ENCODE results near the gene ZNF76.
"Not testable (repeated sequence)": the region's sequence is repeated elsewhere in the genome, so short reads cannot be mapped to it uniquely, and the experiment has no call there.

ZNF76 gene

GRCh38 chr6:35327349-35328027, 68.0 kb downstream of the ZNF76 start:
- peak in 1 of 3 experiments; percentile 38 for DNase-seq (ENCODE audit: low read depth in 2 of 3, low spot score in 2 of 3)

- DNase-seq (ENCODE audit: low read depth in 2 of 3, low spot score in 2 of 3): no peak
Measured at GRCh38 chr6:35328108-35328723, 68.7 kb downstream of the ZNF76 start.

GRCh38 chr6:35328965-35329364, 69.4 kb downstream of the ZNF76 start:
- DNase-seq (ENCODE audit: low read depth in 2 of 3, low spot score in 2 of 3): not testable (repeated sequence)

GRCh38 chr6:35330541-35331119, 71.1 kb downstream of the ZNF76 start:
- no peak for DNase-seq (ENCODE audit: low read depth in 2 of 3, low spot score in 2 of 3)

- DNase-seq (ENCODE audit: low read depth in 2 of 3, low spot score in 2 of 3): not testable (repeated sequence)
Measured at GRCh38 chr6:35332074-35332887, 72.7 kb downstream of the ZNF76 start.

GRCh38 chr6:35341557-35341956, 82.0 kb downstream of the ZNF76 start:
- no peak for DNase-seq (ENCODE audit: low read depth in 2 of 3, low spot score in 2 of 3)

GRCh38 chr6:35342258-35343091, 82.9 kb downstream of the ZNF76 start, which contains the start of gene PPARD:
PPARD (plus strand) TSS chr6:35342558; CDS start chr6:35411088, 68,530 bp downstream.
- DNase-seq (ENCODE audit: low read depth in 2 of 3, low spot score in 2 of 3): peak; percentile 92 to 98 (median 97)

GRCh38 chr6:35343092-35343834, 83.7 kb downstream of the ZNF76 start:
- no peak for DNase-seq (ENCODE audit: low read depth in 2 of 3, low spot score in 2 of 3)

- DNase-seq (ENCODE audit: low read depth in 2 of 3, low spot score in 2 of 3): no peak
Measured at GRCh38 chr6:35343835-35344550, 84.5 kb downstream of the ZNF76 start.
